Measurements from ENCODE around the gene TRNAU1AP. TPM values are rescaled to one million over a fixed set of nuclear protein-coding genes. Genes with fewer than 3 reads are reported as not detected.

Gene TRNAU1AP
- total and polyA plus RNA-seq, 2 of the 13 experiments (the other 11 are each of a cell fraction or from before 2014, with no cell fraction given) = 29.0 to 42.9 TPM

- BruUV-seq (replicated peaks) = no TSS peak
- CTCF ChIA-PET (ENCODE audit: low intra/inter-chr PET ratio, low total read pairs) = no interaction called here
- DNase-seq (ENCODE audit: low spot score) (no peak), ATAC-seq (no peak), FAIRE-seq (no peak)
- Histone ChIP-seq H3K4me2 (ENCODE audit: low read depth, low read length) (no peak overlapping the region), H3K9me3 (ENCODE audit: low read length) (no peaks in the 10 kb centered on the region), H2AFZ (ENCODE audit: low read length) (no peak overlapping the region), H3K27ac (ENCODE audit: extremely low read length, insufficient read depth, low read length) (peak overlapping the region; percentile 47), H4K20me1 (ENCODE audit: insufficient read depth, low read length) (peaks cover 59% of the 10 kb centered on the region), H3K79me2 (ENCODE audit: insufficient read depth, low read length) (peaks cover 30% of the 10 kb centered on the region), H3K4me3 (replicated peaks in 1 of 3; ENCODE audit: insufficient read depth in 1 of 3, low read depth in 2 of 3, low read length in 3 of 3) (0 out of 6 replicates have a peak overlapping the region, but pooled peaks of 1 of the 3 experiments have one; percentile 8), H3K27me3 (ENCODE audit: control insufficient read depth in 1 of 2, insufficient read depth in 2 of 2, low read length in 2 of 2) (no peaks in the 10 kb centered on the region; a peak in 1 of 5 replicates), H3K4me1 (ENCODE audit: insufficient read depth, low read length) (peaks cover 50% of the 10 kb centered on the region), H3K36me3 (replicated peaks in 1 of 2; ENCODE audit: control insufficient read depth in 1 of 2, insufficient read depth in 2 of 2, low read length in 2 of 2) (peaks cover 11 to 46% of the 10 kb centered on the region in 2 experiments), H3K9ac (ENCODE audit: insufficient read depth, low read depth, low read length) (no peak overlapping the region)
- in situ Hi-C loops (cut with HindIII; ENCODE audit: extremely low pct_ligation_motif_present, low pct_unique_long_range_greater_than_20kb) (no loop called here), intact Hi-C loops (cut with micrococcal nuclease; ENCODE audit: unreplicated experiment) (loop anchor here (2.0 to 10.0 kb wide), 2 partner anchors 41 to 363 kb away; partner anchors contain the start of gene TRNAU1AP)
- 93% methylated on average over 7 of the region's 7 CpGs for WGBS (ENCODE audit: low lambda C conversion rate)
- POLR2A ChIA-PET = interaction anchor here (0.7 to 1.1 kb wide), 6 partner anchors 69 to 224 kb away, joined by 3 to 4 read pairs (median 3); partner anchors contain the start of gene YTHDF2
- TF ChIP-seq SSRP1 (CRISPR knock-in tag; IDR thresholded peaks at IDR 0.05) (peak; percentile 80), KLF11 (CRISPR knock-in tag; IDR thresholded peaks at IDR 0.05) (no peak), ZNF30 (CRISPR knock-in tag; IDR thresholded peaks at IDR 0.05) (no peak), ZNF333 (CRISPR knock-in tag; IDR thresholded peaks at IDR 0.05; ENCODE audit: borderline replicate concordance) (no peak), HES4 (CRISPR knock-in tag; IDR thresholded peaks at IDR 0.05; ENCODE audit: borderline replicate concordance) (no peak), RAD51 (IDR thresholded peaks at IDR 0.05; ENCODE audit: borderline replicate concordance) (no peak), IRF9 (CRISPR knock-in tag; IDR thresholded peaks at IDR 0.05; ENCODE audit: borderline replicate concordance) (no peak), SMAD9 (CRISPR knock-in tag; IDR thresholded peaks at IDR 0.05) (no peak), ZNF432 (CRISPR knock-in tag; IDR thresholded peaks at IDR 0.05; ENCODE audit: borderline replicate concordance) (no peak), SRSF4 (IDR thresholded peaks at IDR 0.05; ENCODE audit: low read depth, low read length, poor library complexity, severe bottlenecking) (no peak), ZNF792 (CRISPR knock-in tag; IDR thresholded peaks at IDR 0.05) (0 out of 2 replicates have a peak, but pooled peaks have one; percentile 3), NR2F6 (IDR thresholded peaks at IDR 0.05) (no peak), NR2F6 (CRISPR knock-in tag; IDR thresholded peaks at IDR 0.05) (no peak), ZBTB44 (CRISPR knock-in tag; IDR thresholded peaks at IDR 0.05) (no peak), SIN3A (IDR thresholded peaks at IDR 0.05; ENCODE audit: borderline replicate concordance, low read depth, low read length) (no peak), HOXA3 (CRISPR knock-in tag; IDR thresholded peaks at IDR 0.05) (no peak; the same call in 1 of the 2 replicates), HDAC2 (CRISPR knock-in tag; IDR thresholded peaks at IDR 0.05) (no peak), SIX1 (CRISPR knock-in tag; IDR thresholded peaks at IDR 0.05; ENCODE audit: borderline replicate concordance) (no peak), ZBTB1 (CRISPR knock-in tag; IDR thresholded peaks at IDR 0.05; ENCODE audit: borderline replicate concordance) (no peak), GMEB1 (CRISPR knock-in tag; IDR thresholded peaks at IDR 0.05; ENCODE audit: borderline replicate concordance) (no peak), RARG (CRISPR knock-in tag; IDR thresholded peaks at IDR 0.05; ENCODE audit: low read depth) (no peak), CEBPB (IDR thresholded peaks at IDR 0.05; ENCODE audit: borderline replicate concordance, low read depth, low read length) (no peak)
Observed at GRCh38 chr1:28512058-28512611, 40.8 kb upstream of the TRNAU1AP start.
